ENCODE measurements around the gene ATP6V0E1. TPM values are rescaled to one million over a fixed set of nuclear protein-coding genes. Genes with fewer than 3 reads are reported as not detected.
A peak's percentile ranks its signal among the peaks of the same experiment; 100 is the strongest.

Gene ATP6V0E1
- total RNA-seq, 1 donor from 2014 or later = 326 TPM

DNA sequence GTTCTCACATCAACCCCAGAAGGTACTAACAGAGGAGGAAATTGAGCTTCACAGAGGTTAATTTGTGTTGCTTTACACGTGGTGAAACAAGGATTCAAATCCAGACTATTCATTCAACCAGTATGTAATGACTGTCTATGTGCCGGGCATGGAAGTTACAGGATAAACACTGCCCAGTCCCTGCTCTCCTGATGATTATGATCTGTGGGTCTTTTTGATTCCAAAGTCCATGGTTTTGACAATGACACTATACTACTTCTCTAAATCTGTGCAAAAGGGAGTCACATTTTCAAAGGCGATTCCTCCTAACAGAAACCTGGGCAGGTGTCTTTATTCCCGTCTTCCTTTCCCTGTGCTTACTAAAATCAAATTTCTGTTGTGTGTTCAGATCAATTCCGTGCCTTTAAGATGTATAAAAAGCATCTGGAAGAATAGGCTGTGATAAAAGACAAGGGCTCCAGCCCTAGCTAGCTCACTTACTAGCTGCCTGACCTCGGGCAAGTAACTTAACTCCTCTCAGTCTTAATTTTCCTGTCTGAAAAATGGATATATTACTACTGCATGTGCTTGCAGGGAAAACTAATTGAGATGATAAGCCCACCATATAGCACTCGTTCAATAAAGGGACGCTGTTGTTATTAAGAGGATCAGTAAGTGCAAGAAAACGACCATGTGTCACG is 71.6 kb downstream of the ATP6V0E1 start:
- H3K27ac ChIP-seq = peak overlapping the region; percentile 30
- TF ChIP-seq, protein P1, sequence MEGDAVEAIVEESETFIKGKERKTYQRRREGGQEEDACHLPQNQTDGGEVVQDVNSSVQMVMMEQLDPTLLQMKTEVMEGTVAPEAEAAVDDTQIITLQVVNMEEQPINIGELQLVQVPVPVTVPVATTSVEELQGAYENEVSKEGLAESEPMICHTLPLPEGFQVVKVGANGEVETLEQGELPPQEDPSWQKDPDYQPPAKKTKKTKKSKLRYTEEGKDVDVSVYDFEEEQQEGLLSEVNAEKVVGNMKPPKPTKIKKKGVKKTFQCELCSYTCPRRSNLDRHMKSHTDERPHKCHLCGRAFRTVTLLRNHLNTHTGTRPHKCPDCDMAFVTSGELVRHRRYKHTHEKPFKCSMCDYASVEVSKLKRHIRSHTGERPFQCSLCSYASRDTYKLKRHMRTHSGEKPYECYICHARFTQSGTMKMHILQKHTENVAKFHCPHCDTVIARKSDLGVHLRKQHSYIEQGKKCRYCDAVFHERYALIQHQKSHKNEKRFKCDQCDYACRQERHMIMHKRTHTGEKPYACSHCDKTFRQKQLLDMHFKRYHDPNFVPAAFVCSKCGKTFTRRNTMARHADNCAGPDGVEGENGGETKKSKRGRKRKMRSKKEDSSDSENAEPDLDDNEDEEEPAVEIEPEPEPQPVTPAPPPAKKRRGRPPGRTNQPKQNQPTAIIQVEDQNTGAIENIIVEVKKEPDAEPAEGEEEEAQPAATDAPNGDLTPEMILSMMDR (IDR thresholded peaks at IDR 0.05) = no peak
- intact Hi-C loops (cut with DNase I) = no loop called here
- H3K36me3 ChIP-seq = no peaks in the 10 kb centered on the region
- H3K27me3 ChIP-seq = no peaks in the 10 kb centered on the region
- no peak for ATAC-seq
- peak overlapping the region; percentile 99 for H3K4me3 ChIP-seq
- no peak for DNase-seq
- peaks cover 20% of the 10 kb centered on the region for H3K4me1 ChIP-seq
- no peaks in the 10 kb centered on the region for H3K9me3 ChIP-seq

DNA sequence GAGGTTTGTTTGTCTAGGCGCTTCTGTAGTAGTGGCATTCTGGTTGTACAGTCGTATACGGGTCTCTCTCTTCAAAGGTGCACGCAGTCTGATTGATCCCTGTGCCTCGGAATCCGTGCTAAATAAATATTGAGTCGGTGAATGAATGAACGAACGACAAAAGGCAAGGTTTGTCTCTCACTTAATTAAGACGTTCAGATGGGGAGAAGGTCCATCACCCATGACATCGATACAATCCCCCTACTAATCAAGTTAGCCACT is 72.1 kb downstream of the ATP6V0E1 start:
- Histone ChIP-seq H3K4me3 (peak overlapping the region; percentile 99), H3K27me3 (no peaks in the 10 kb centered on the region), H3K27ac (peak overlapping the region; percentile 30), H3K9me3 (no peaks in the 10 kb centered on the region), H3K4me1 (peaks cover 20% of the 10 kb centered on the region), H3K36me3 (no peaks in the 10 kb centered on the region)
- intact Hi-C loops (cut with DNase I) = no loop called here
- DNase-seq (no peak), ATAC-seq (no peak)
- TF ChIP-seq, protein P1 (IDR thresholded peaks at IDR 0.05) = no peak

DNA sequence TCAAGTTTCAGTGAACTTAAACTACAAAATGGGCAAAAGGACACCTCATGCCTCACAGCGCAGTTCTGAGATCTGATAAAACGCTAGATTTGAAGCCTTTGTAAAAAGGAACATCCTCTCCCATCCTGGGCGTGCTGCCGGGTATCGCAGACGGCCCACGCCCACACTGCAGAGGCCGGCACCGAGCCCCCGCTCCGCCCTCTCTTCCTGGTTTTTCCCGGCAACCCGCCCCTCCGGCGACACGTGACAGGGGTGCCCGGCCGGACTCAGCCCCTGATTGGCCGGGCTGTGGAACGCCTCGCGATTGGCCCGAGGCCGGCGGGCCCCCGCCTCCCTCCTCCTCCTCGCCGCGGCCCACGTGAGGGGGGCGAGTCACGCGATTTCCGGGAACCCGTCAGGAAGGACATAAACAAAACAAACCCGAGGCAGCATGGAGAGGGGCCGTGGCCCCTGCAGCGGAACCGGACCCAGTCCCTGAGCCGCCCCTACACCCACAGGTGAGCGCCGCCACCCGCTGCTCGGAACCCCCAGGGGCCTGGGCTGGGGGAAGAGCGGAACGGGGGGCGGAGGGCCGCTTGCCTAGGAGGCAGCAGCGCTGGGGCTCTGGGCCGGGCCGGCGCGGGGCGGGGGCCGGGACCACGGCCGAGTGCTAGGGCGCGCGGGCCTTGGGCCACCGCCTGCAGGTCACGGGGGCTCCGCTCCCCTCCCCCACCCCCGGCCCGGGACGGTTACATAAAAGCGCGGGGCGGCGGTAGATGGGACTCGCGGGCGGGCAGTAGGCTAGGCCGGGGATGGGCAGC is 72.6 kb downstream of the ATP6V0E1 start, which contains the start of gene CREBRF:
CREBRF (plus strand) TSS at position 370 of the 800 bp plus-strand sequence. CDS start 24,424 bp downstream, outside the sequence.
- TF ChIP-seq, protein P1 (IDR thresholded peaks at IDR 0.05) = no peak

DNA sequence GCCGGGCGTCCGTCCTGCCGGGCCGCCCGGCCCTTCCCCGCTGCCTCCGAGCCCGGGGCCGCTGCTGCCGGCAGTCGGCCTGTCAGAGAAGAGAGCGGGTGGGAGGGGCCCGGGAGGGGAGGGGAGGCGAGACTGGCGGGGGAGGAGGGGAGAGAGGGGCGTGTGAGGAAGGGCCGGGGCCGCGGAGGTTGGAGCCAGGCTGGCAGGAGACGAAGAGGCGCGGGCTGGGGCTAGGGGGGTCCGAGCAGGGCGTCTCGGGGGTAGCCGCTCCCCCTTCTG is 73.2 kb downstream of the ATP6V0E1 start:
- intact Hi-C loops (cut with DNase I) = no loop called here
- ATAC-seq = peak; percentile 69
- Histone ChIP-seq H3K4me1 (peaks cover 20% of the 10 kb centered on the region), H3K27ac (peak overlapping the region; percentile 96), H3K27me3 (no peaks in the 10 kb centered on the region), H3K4me3 (peak overlapping the region; percentile 99), H3K36me3 (peaks cover 4% of the 10 kb centered on the region), H3K9me3 (no peaks in the 10 kb centered on the region)
- no peak for DNase-seq
- TF ChIP-seq, protein P1 (IDR thresholded peaks at IDR 0.05) = no peak

More for the DNA sequence above, 72.6 kb downstream of the ATP6V0E1 start, which contains the start of gene CREBRF:
- ATAC-seq (peak; percentile 93), DNase-seq (peak; percentile 99)
- Histone ChIP-seq H3K4me1 (peaks cover 20% of the 10 kb centered on the region), H3K27ac (peak within 1 kb of the TSS; percentile 96), H3K9me3 (no peaks in the 10 kb centered on the region), H3K36me3 (peaks cover 3% of the 10 kb centered on the region), H3K4me3 (peak within 1 kb of the TSS; percentile 99), H3K27me3 (no peaks in the 10 kb centered on the region)
- intact Hi-C loops (cut with DNase I) = no loop called here

DNA sequence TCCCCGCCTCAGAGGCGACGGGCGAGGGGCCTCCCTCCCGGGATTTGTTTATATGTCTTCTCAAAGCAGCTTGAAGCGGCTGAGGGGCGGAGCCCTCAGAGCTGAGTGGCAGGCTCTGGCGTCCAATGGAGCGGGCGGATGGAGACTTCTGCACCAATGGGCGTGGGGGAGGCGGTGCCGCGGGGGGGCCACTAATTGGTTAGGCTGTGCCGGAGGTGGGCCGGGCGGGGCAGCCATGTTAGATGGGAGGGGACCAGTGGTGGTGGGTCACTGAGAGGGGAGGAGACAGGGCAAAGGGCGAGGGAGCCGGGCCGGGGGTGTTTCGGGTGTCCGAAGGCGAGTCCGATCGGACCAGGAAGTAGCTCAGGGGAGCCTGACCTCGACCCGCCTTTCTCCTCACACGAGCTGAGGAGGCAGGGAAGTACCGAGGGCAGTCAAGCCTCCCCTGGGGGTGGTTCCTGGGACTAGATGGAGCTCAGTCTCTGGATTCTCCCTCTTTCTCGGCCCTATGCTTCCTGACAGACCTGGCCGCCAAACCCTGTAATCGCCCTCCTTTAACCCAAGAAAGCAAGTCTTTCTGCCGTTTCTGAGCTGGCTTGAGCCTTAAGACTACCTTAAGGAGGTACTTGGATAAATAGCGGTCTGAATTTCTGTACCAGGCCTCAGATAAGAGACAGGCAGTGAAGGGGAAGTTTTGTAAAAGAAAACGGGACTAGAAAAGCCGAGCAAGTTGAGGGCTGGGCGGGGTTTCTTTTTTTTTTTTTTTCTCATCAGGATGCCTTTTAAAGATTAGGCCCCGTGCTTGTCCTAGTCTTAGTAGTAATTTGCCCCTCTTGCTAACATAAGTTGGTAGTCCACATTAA is 73.7 kb downstream of the ATP6V0E1 start:
- intact Hi-C loops (cut with DNase I) = no loop called here

More for the DNA sequence above, 73.7 kb downstream of the ATP6V0E1 start:
- ATAC-seq (peak; percentile 96), DNase-seq (peak; percentile 99)
- Histone ChIP-seq H3K9me3 (no peaks in the 10 kb centered on the region), H3K27me3 (no peaks in the 10 kb centered on the region), H3K4me3 (peak overlapping the region; percentile 99), H3K27ac (peak overlapping the region; percentile 96), H3K4me1 (peaks cover 20% of the 10 kb centered on the region), H3K36me3 (peaks cover 4% of the 10 kb centered on the region)
- TF ChIP-seq, protein P1 (IDR thresholded peaks at IDR 0.05) = no peak
